Stomach (tissue), 9 donors: ENCODE measurements around the gene ITGB7. TPM values are rescaled to one million over a fixed set of nuclear protein-coding genes. Genes with fewer than 3 reads are reported as not detected.
A peak's percentile ranks its signal among the peaks of the same experiment; 100 is the strongest.

Experiments
- DNase-seq, 2 donors: peaks; one replicate each; pipeline versions ENCODE4 v3.0.0 to v3.0.0-alpha.2; 2013 to 2019
- H3K27ac ChIP-seq, 5 donors: fragments of 200-600 bp in 4 of 5; sonication (generic) in 4 of 5; one replicate each; pipeline ENCODE4 v1.5.1; 2013 to 2019; ENCODE audit warnings: mild to moderate bottlenecking in 1 of 5, moderate library complexity in 1 of 5
- H3K27me3 ChIP-seq, 3 donors: fragments of 200-600 bp; sonication (generic); one replicate each; pipeline ENCODE4 v1.5.1; 2017 to 2019; ENCODE audit warnings: mixed run types in 1 of 3
- H3K36me3 ChIP-seq, 4 donors: fragments of 200-600 bp; sonication (generic); 1 replicate in 3 of 4; 2 replicates in 1 of 4; pipeline ENCODE4 v1.5.1; 2016 to 2019
- H3K4me1 ChIP-seq, 4 donors: fragments of 200-600 bp; sonication (generic); one replicate each; pipeline ENCODE4 v1.5.1; 2016 to 2019
- H3K4me3 ChIP-seq, 4 donors: fragments of 200-600 bp; sonication (generic) in 3 of 4; one replicate each; pipeline ENCODE4 v1.5.1; 2016 to 2019; ENCODE audit warnings: mild to moderate bottlenecking in 1 of 4
- H3K9me3 ChIP-seq, 4 donors: fragments of 200-600 bp; sonication (generic); one replicate each; pipeline ENCODE4 v1.5.1; 2016 to 2019
- EP300 ChIP-seq: sonication (generic); formaldehyde crosslinking; IDR thresholded peaks from one replicate; pipeline ENCODE4 v1.6.1; 2017; ENCODE audit warnings: antibody characterized with exemption
- POLR2A ChIP-seq, 4 donors: fragments of 450-650 bp; IDR thresholded peaks; one replicate each; pipeline ENCODE4 v1.6.1; 2016; ENCODE audit warnings: antibody characterized with exemption in 4 of 4, control low read depth in 2 of 4, mild to moderate bottlenecking in 1 of 4, moderate library complexity in 1 of 4
- POLR2AphosphoS5 ChIP-seq, 3 donors: sonication (generic); formaldehyde crosslinking; IDR thresholded peaks; one replicate each; pipeline ENCODE4 v1.6.1; 2016; ENCODE audit warnings: antibody characterized with exemption in 3 of 3
- WGBS, 5 donors: extraction: QIAGEN DNeasy Blood & Tissue Kit in 3 of 5; methylation state at CpG; one replicate each; pipeline versions ENCODE4 v1.1.5 to v1.1.7; 2013 to 2018; 5-methylcytosine and 5-hydroxymethylcytosine counted together
- intact Hi-C: fragments of 100-400 bp; cut with DNase I; formaldehyde crosslinking; loops from one replicate; pipeline ENCODE4 v1.15.1; 2023; ENCODE audit warnings: low total_unique reads
- polyA plus RNA-seq, 3 donors: library from polyadenylated mRNA; stranded (reverse); fragments of 200-250 nt; gene quantifications; one replicate each; pipeline ENCODE4 v1.2.3, GENCODE V29; 2013
- total RNA-seq, 5 donors: library from RNA; depleted of rRNA; stranded (reverse); fragments of >200 nt; gene quantifications; one replicate each; pipeline versions ENCODE4 v1.1.0 to v1.2.3, GENCODE V29; 2014 to 2016
- TF ChIP-seq, protein P1 (sequence below), 7 experiments: fragments of 450-650 bp in 4 of 7; fragments of 200-600 bp in 3 of 7; sonication (generic) in 3 of 7; IDR thresholded peaks; one replicate each; pipeline ENCODE4 v1.5.1; 2016 to 2019; ENCODE audit warnings: antibody characterized with exemption in 7 of 7, control low read depth in 2 of 7, mild to moderate bottlenecking in 1 of 7
- donor health status: healthy with polysubstance abuse.
- donor health status: Bipolar disorder and iron deficiency.
- donor health status: healthy.

ITGB7 gene
- total and polyA plus RNA-seq, 8 donors: 0.56 to 29.5 (median 4.2) TPM; not detected in 2

DNA sequence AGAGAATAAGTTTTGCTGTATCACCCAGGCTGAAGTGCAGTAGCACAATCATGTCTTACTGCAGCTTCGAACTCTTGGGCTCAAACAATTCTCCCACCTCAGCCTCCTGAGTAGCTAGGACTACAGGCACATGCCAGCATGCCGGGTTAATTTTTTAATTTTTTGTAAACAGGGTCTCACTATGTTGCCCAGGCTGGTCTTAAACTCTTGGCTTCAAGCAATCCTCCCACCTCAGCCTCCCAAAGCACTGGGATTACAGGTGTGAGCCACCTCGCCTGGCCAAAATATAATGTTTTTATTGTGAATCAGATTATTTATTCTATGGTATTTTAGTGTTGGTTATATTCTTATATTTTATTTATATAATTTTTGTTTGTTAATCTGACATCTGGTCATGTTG is 30.3 kb downstream of the ITGB7 start:
- Histone ChIP-seq H3K36me3 (peaks cover 0 to 13% (median 10%) of the 10 kb centered on the region in 4 donors), H3K27ac (no peak overlapping the region), H3K9me3 (no peaks in the 10 kb centered on the region), H3K27me3 (no peaks in the 10 kb centered on the region), H3K4me1 (peaks cover 5 to 32% (median 25%) of the 10 kb centered on the region in 4 donors), H3K4me3 (no peak overlapping the region)
- 88 to 99% (median 98%) methylated on average over 3 of the region's 3 CpGs for WGBS, 5 donors
- DNase-seq: no peak
- intact Hi-C loops: no loop called here
- TF ChIP-seq, protein P1, sequence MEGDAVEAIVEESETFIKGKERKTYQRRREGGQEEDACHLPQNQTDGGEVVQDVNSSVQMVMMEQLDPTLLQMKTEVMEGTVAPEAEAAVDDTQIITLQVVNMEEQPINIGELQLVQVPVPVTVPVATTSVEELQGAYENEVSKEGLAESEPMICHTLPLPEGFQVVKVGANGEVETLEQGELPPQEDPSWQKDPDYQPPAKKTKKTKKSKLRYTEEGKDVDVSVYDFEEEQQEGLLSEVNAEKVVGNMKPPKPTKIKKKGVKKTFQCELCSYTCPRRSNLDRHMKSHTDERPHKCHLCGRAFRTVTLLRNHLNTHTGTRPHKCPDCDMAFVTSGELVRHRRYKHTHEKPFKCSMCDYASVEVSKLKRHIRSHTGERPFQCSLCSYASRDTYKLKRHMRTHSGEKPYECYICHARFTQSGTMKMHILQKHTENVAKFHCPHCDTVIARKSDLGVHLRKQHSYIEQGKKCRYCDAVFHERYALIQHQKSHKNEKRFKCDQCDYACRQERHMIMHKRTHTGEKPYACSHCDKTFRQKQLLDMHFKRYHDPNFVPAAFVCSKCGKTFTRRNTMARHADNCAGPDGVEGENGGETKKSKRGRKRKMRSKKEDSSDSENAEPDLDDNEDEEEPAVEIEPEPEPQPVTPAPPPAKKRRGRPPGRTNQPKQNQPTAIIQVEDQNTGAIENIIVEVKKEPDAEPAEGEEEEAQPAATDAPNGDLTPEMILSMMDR (IDR thresholded peaks at IDR 0.05): no peak
- TF ChIP-seq POLR2A (IDR thresholded peaks at IDR 0.05) (no peak), EP300 (no peak), POLR2AphosphoS5 (IDR thresholded peaks at IDR 0.05) (no peak)

DNA sequence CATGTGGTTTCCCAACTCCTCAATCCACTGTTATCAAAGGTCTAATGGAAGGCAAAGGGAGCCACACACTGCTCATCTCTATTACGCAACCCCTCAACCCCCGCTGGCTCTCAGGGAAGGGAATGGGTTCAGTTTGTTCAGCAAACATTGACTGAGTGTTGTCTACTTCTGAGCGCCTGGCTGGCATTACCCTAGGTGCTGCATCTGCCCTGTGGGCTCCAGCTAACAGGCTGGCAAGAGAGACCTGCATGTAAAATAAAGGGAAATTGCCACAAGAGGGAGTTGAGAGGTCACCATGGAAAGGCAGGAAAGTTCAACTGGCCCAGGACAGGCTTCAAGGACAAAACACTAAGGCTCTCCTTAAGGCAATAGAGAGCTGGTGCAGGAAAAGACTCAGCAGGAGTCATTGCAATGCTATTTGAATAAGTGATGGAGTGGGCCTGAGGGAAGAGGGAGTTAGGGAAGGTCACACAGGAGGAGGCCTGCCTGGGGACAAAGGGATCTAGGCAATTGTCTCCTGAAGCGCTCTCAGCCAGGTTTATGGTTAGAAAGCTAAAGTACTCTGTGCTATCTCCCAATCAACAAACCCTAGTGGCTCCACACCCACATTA is 32.1 kb downstream of the ITGB7 start:
- 38 to 68% (median 54%) methylated on average over 4 of the region's 4 CpGs for WGBS, 5 donors
- TF ChIP-seq, protein P1 (IDR thresholded peaks at IDR 0.05): peak in 2 of 7 experiments; percentile 15 to 52
- TF ChIP-seq POLR2AphosphoS5 (IDR thresholded peaks at IDR 0.05) (no peak), POLR2A (IDR thresholded peaks at IDR 0.05) (no peak), EP300 (no peak)
- Histone ChIP-seq H3K27ac (peak overlapping the region in 1 of 5 donors; percentile 16), H3K27me3 (no peaks in the 10 kb centered on the region), H3K4me1 (peaks cover 0 to 25% (median 17%) of the 10 kb centered on the region in 4 donors), H3K36me3 (peaks cover 8 to 29% (median 26%) of the 10 kb centered on the region in 4 donors), H3K4me3 (no peak overlapping the region), H3K9me3 (no peaks in the 10 kb centered on the region)
- intact Hi-C loops: no loop called here
- peak in 1 of 2 donors; percentile 47 for DNase-seq

DNA sequence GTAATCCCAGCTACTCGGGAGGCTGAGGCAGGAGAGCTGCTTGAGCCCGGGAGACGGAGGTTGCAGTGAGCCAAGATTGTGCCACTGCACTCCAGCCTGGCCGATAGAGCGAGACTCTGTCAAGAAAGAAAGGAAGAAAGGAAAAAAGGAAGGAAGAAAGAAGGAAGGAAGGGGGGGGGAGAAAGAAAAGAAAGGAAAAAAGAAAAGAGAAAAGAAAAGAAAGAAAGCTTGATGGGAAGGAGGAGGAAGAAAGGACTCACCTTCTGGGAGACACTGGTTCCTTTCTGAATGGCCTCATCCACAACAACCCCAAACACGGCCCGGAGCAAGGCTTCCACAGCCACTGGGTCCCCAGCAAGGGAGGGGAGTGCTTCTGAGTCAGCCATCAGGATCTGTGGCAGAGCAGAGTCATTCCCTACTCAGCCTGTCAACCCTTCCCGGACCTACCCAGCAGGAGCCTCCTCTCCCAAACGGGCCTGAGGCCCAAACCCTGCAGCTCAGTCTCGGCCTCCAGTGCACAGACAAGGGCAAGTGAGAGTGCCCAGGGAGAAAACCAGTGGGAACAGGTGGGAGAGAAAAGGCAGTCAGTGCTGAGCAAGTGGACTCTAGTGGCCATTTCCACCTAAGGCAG is 33.9 kb downstream of the ITGB7 start:
- no peak overlapping the region for H3K27ac ChIP-seq
- peaks cover 10 to 45% (median 34%) of the 10 kb centered on the region in 4 donors for H3K36me3 ChIP-seq
- no peaks in the 10 kb centered on the region for H3K27me3 ChIP-seq
- no peak for DNase-seq
- WGBS, 5 donors: 87 to 95% (median 92%) methylated on average over 10 of the region's 10 CpGs
- no peak overlapping the region for H3K4me3 ChIP-seq
- H3K9me3 ChIP-seq: no peaks in the 10 kb centered on the region
- intact Hi-C loops: no loop called here
- peaks cover 0 to 15% (median 12%) of the 10 kb centered on the region in 4 donors for H3K4me1 ChIP-seq
- TF ChIP-seq, protein P1 (IDR thresholded peaks at IDR 0.05): no peak
- no peak for TF ChIP-seq EP300
- TF ChIP-seq POLR2A (IDR thresholded peaks at IDR 0.05): no peak
- no peak for TF ChIP-seq POLR2AphosphoS5 (IDR thresholded peaks at IDR 0.05)

DNA sequence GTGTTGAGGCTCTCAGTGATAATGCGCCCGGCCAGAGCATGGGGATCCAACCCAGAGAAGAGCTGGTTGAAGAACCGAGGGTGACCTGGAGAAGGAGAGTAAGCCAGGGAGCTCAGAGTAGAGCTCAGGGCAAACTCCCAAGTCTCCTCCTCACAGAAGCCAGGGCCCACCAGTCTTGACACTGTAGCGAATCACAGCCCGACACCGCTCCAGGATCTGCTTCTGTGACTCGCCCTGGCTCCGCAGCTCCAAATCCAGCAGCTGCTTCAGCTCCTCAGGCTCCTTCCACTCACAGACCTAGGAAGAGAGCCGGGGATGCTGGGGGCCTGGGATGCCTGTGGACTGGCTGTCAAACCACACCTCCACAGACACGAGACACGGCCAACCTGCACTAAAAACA is 34.7 kb downstream of the ITGB7 start:
- Histone ChIP-seq H3K9me3 (no peaks in the 10 kb centered on the region), H3K27ac (no peak overlapping the region), H3K27me3 (no peaks in the 10 kb centered on the region), H3K4me1 (peaks cover 0 to 15% (median 12%) of the 10 kb centered on the region in 4 donors), H3K36me3 (peaks cover 10 to 45% (median 39%) of the 10 kb centered on the region in 4 donors), H3K4me3 (no peak overlapping the region)
- intact Hi-C loops: no loop called here
- no peak for TF ChIP-seq POLR2A (IDR thresholded peaks at IDR 0.05)
- no peak for TF ChIP-seq EP300
- TF ChIP-seq, protein P1 (IDR thresholded peaks at IDR 0.05): no peak
- TF ChIP-seq POLR2AphosphoS5 (IDR thresholded peaks at IDR 0.05): no peak
- 85 to 97% (median 94%) methylated on average over 11 of the region's 11 CpGs for WGBS, 5 donors
- peak in 1 of 2 donors; percentile 29 for DNase-seq
